ENCODE measurements around the gene PCSK4.

The PCSK4 gene

GRCh38 chr19:1474765-1475351 is 15.3 kb downstream of the PCSK4 start:
- TF ChIP-seq CTCF (IDR thresholded peaks at IDR 0.05) = no peak
- peaks cover 26% of the 10 kb centered on the region for H3K4me1 Mint-ChIP-seq
- DNase-seq = no peak
- no peak overlapping the region for H3K4me3 Mint-ChIP-seq
- no peaks in the 10 kb centered on the region for H3K9me3 Mint-ChIP-seq
- H3K27ac Mint-ChIP-seq = no peak overlapping the region
- H3K36me3 Mint-ChIP-seq (ENCODE audit: low read depth) = peaks cover 5% of the 10 kb centered on the region
- H3K27me3 Mint-ChIP-seq (ENCODE audit: low read depth, poor library complexity) = peaks cover 44% of the 10 kb centered on the region

GRCh38 chr19:1474011-1474764 is 16.0 kb downstream of the PCSK4 start:
- DNase-seq = no peak
- no peak overlapping the region for H3K4me3 Mint-ChIP-seq
- TF ChIP-seq CTCF (IDR thresholded peaks at IDR 0.05) = no peak

GRCh38 chr19:1473085-1473851 is 16.9 kb downstream of the PCSK4 start:
- H3K4me3 Mint-ChIP-seq = no peak overlapping the region
- H3K9me3 Mint-ChIP-seq = no peaks in the 10 kb centered on the region
- H3K4me1 Mint-ChIP-seq = peaks cover 17% of the 10 kb centered on the region
- TF ChIP-seq CTCF (IDR thresholded peaks at IDR 0.05) = no peak
- peaks cover 5% of the 10 kb centered on the region for H3K36me3 Mint-ChIP-seq (ENCODE audit: low read depth)
- no peak overlapping the region for H3K27ac Mint-ChIP-seq
- H3K27me3 Mint-ChIP-seq (ENCODE audit: low read depth, poor library complexity) = peaks cover 53% of the 10 kb centered on the region
- no peak for DNase-seq

More at GRCh38 chr19:1474011-1474764, 16.0 kb downstream of the PCSK4 start:
- Mint-ChIP-seq H3K9me3 (no peaks in the 10 kb centered on the region), H3K4me1 (peaks cover 23% of the 10 kb centered on the region), H3K27me3 (ENCODE audit: low read depth, poor library complexity) (peaks cover 45% of the 10 kb centered on the region), H3K36me3 (ENCODE audit: low read depth) (peaks cover 5% of the 10 kb centered on the region), H3K27ac (no peak overlapping the region)

- H3K9me3 Mint-ChIP-seq = no peaks in the 10 kb centered on the region
- H3K27ac Mint-ChIP-seq = no peak overlapping the region
- H3K4me3 Mint-ChIP-seq = no peak overlapping the region
These were observed 17.7 kb downstream of the PCSK4 start for GRCh38 chr19:1472231-1473084.

More at GRCh38 chr19:1472231-1473084, 17.7 kb downstream of the PCSK4 start:
- no peak for DNase-seq
- Mint-ChIP-seq H3K36me3 (ENCODE audit: low read depth) (peaks cover 4% of the 10 kb centered on the region), H3K4me1 (peaks cover 10% of the 10 kb centered on the region), H3K27me3 (ENCODE audit: low read depth, poor library complexity) (peaks cover 60% of the 10 kb centered on the region)
- TF ChIP-seq CTCF (IDR thresholded peaks at IDR 0.05) = no peak

Data from nephron progenitor cell (in vitro differentiated cells).